ENCODE data around the gene ASIC1. TPM values are rescaled to one million over a fixed set of nuclear protein-coding genes. Genes with fewer than 3 reads are reported as not detected.

ASIC1 gene
- total and polyA plus RNA-seq, 2 of the 13 experiments (the other 11 are each of a cell fraction or from before 2014, with no cell fraction given) = 0.44 to 1.5 TPM

DNA sequence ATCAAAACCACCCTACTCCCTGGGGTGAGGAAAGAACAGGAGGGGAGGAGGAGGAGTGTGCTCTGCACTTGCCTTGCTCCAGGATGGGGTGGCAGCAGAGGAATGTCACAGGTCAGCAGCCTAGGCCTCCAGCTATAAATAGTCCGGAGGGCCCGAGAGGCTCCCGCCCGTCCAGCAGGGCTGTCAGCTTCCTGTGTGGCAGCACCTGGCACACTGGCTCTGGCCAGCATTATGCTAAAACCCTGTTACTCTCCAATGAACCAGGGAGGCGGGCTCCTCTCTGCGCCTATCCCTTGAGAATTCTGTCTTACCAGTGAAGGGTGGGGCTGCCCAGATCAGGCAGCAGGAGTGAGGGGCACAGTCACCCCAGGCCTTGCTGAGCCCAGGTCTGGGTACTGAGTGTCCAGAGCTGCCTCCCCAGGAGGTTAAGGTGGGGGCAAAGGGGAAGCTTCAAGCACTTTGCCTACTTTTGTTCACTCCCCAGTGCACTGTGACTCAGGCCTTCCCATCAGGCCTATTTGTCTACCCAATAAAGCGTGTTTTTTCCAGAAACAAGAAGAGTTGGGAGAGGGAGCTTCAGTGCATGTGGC is 53.5 kb downstream of the ASIC1 start (continued):
- TF ChIP-seq AHDC1 (CRISPR knock-in tag; IDR thresholded peaks at IDR 0.05; ENCODE audit: borderline replicate concordance) (no peak), ZEB1 (IDR thresholded peaks at IDR 0.05; ENCODE audit: insufficient replicate concordance, low read depth) (no peak), HOXA3 (CRISPR knock-in tag; IDR thresholded peaks at IDR 0.05) (no peak), HMGXB4 (CRISPR knock-in tag; IDR thresholded peaks at IDR 0.05; ENCODE audit: borderline replicate concordance in 1 of 2, low read depth in 1 of 2) (peak in 1 of 2 experiments; percentile 24; a peak in 1 of 4 replicates), ZNF24 (IDR thresholded peaks at IDR 0.05) (no peak), NFIB (CRISPR knock-in tag; IDR thresholded peaks at IDR 0.05; ENCODE audit: borderline replicate concordance) (no peak), PRDM4 (CRISPR knock-in tag; IDR thresholded peaks at IDR 0.05; ENCODE audit: borderline replicate concordance) (no peak), ZFP1 (CRISPR knock-in tag; IDR thresholded peaks at IDR 0.05) (no peak), ADNP (CRISPR knock-in tag; IDR thresholded peaks at IDR 0.05) (no peak), NR2F6 (IDR thresholded peaks at IDR 0.05) (no peak), NR2F6 (CRISPR knock-in tag; IDR thresholded peaks at IDR 0.05) (0 out of 2 replicates have a peak, but pooled peaks have one; percentile 50), RXRB (CRISPR knock-in tag; IDR thresholded peaks at IDR 0.05; ENCODE audit: borderline replicate concordance) (no peak), ZNF7 (CRISPR knock-in tag; IDR thresholded peaks at IDR 0.05) (no peak), KAT8 (CRISPR knock-in tag; IDR thresholded peaks at IDR 0.05) (0 out of 2 replicates have a peak, but pooled peaks have one; percentile 18)
- TF ChIP-seq, protein P1, sequence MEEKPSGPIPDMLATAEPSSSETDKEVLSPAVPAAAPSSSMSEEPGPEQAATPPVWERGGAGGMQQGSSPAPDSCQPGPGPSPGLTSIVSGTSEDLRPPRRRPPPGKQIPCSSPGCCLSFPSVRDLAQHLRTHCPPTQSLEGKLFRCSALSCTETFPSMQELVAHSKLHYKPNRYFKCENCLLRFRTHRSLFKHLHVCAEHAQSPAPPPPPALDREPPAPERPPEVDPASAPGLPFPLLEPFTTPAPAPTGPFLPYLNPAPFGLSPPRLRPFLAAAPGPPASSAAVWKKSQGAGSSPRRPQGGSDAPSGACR (CRISPR knock-in tag; IDR thresholded peaks at IDR 0.05) = no peak
- TF ChIP-seq, protein P2, sequence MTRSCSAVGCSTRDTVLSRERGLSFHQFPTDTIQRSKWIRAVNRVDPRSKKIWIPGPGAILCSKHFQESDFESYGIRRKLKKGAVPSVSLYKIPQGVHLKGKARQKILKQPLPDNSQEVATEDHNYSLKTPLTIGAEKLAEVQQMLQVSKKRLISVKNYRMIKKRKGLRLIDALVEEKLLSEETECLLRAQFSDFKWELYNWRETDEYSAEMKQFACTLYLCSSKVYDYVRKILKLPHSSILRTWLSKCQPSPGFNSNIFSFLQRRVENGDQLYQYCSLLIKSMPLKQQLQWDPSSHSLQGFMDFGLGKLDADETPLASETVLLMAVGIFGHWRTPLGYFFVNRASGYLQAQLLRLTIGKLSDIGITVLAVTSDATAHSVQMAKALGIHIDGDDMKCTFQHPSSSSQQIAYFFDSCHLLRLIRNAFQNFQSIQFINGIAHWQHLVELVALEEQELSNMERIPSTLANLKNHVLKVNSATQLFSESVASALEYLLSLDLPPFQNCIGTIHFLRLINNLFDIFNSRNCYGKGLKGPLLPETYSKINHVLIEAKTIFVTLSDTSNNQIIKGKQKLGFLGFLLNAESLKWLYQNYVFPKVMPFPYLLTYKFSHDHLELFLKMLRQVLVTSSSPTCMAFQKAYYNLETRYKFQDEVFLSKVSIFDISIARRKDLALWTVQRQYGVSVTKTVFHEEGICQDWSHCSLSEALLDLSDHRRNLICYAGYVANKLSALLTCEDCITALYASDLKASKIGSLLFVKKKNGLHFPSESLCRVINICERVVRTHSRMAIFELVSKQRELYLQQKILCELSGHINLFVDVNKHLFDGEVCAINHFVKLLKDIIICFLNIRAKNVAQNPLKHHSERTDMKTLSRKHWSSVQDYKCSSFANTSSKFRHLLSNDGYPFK (CRISPR knock-in tag; IDR thresholded peaks at IDR 0.05; ENCODE audit: borderline replicate concordance) = no peak

Measured in HepG2 (cell line).